ENCODE results near the gene ALG9. TPM values are rescaled to one million over a fixed set of nuclear protein-coding genes. Genes with fewer than 3 reads are reported as not detected.

The ALG9 gene
- total RNA-seq, 1 donor, result 49.7 TPM

DNA sequence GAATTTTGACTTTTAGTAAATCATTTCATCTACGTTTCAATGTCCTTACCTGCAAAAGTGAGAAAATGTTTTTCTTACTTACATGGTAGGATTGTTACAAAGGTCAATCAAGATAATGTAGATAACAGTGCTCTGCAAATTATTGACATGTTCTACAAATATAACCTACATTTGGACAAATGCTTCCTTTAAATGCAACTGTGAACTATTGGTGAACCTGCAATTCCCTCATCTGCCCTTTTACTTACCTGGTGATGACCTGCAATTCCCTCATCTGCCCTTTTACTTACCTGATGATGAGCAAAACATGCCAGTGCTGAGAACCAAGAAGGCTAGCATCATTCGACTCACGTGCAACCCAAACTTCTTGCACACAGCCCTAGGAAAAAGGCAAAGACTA is 11.1 kb downstream of the ALG9 start:
- TF ChIP-seq, protein P1, sequence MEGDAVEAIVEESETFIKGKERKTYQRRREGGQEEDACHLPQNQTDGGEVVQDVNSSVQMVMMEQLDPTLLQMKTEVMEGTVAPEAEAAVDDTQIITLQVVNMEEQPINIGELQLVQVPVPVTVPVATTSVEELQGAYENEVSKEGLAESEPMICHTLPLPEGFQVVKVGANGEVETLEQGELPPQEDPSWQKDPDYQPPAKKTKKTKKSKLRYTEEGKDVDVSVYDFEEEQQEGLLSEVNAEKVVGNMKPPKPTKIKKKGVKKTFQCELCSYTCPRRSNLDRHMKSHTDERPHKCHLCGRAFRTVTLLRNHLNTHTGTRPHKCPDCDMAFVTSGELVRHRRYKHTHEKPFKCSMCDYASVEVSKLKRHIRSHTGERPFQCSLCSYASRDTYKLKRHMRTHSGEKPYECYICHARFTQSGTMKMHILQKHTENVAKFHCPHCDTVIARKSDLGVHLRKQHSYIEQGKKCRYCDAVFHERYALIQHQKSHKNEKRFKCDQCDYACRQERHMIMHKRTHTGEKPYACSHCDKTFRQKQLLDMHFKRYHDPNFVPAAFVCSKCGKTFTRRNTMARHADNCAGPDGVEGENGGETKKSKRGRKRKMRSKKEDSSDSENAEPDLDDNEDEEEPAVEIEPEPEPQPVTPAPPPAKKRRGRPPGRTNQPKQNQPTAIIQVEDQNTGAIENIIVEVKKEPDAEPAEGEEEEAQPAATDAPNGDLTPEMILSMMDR (IDR thresholded peaks at IDR 0.05; ENCODE audit: insufficient read depth, low read depth, low read length), result no peak
- DNase-seq (ENCODE audit: low read depth), result no peak
- no peak overlapping the region for H3K4me3 ChIP-seq (ENCODE audit: low read depth, low read length)

DNA sequence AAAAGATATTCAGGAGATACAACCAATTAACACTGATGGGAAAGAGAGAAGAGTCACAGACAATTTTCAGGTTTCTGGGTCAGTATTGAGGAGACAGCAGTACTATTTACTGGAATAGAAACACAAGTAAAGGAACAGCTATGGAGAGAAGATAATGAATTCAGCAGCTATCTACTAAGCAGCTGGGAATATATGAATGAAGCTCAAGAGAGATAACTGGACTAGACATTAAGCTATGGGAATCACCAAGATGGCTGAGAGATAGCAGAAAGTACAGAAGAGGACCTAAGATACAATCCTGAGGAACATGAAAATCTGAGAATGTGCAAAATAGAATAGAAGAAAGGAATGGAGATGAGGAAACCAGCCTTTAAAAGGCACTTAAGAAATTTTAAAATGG is 15.9 kb downstream of the ALG9 start:
- H3K4me3 ChIP-seq (ENCODE audit: low read depth, low read length), result no peak overlapping the region
- no peak for DNase-seq (ENCODE audit: low read depth)
- TF ChIP-seq, protein P1 (IDR thresholded peaks at IDR 0.05; ENCODE audit: insufficient read depth, low read depth, low read length), result no peak

DNA sequence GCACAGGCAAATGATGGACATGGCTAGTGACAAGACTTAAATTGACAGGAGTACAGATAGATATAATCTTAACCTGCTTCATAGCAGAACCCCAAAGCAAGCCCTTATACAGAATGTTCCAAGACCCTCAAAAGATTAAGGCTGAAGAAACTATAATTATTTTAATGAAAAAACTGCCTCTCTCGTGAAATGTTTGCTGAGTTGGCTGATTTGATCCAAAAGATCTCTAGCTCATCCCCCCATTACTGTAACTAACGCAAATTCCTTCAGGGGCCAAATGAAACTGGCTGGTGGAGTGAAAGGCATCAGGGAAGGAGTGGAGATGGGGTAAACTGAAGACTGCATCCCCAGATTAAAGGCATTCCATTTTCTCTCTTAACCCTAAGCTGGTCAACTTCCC is 19.3 kb downstream of the ALG9 start:
- H3K4me3 ChIP-seq (ENCODE audit: low read depth, low read length), result no peak overlapping the region
- DNase-seq (ENCODE audit: low read depth), result no peak
- TF ChIP-seq, protein P1 (IDR thresholded peaks at IDR 0.05; ENCODE audit: insufficient read depth, low read depth, low read length), result no peak

DNA sequence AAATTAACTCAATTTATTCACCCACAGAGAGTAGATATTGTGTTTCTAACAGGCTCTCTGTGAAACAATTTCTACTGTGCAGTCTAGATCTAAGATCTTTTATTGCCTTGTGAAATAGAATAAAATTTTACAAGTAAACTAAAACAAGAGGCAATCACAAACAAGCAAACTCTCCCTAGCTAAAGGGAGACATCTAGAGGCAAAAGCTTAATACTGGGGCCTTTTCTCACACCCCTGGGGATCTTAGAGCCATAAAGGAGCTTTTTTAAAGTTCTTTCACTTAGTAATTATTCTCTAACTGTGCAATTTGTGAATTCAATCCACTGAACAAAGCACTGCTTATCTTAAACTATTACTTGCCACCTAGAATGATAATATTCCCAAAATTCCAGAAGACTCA is 19.7 kb downstream of the ALG9 start:
- no peak overlapping the region for H3K4me3 ChIP-seq (ENCODE audit: low read depth, low read length)
- TF ChIP-seq, protein P1 (IDR thresholded peaks at IDR 0.05; ENCODE audit: insufficient read depth, low read depth, low read length), result peak; percentile 61
- DNase-seq (ENCODE audit: low read depth), result peak; percentile 57

DNA sequence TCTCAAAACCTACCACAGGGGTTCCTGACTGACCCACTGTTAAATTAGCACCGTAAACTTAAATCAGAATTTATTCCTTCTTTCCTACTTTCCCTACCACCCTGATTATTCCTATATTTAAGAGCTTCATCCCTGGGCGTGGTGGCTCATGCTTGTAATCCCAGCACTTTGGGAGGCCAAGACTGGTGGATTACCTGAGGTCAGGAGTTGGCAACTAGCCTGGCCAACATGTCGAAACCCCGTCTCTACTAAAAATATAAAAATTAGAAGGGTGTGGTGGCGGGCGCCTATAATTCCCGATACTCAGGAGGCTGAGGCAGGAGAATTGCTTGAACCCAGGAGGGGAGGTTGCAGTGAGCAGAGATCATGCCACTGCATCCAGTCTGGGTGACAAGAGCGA is 20.3 kb downstream of the ALG9 start:
- no peak for DNase-seq (ENCODE audit: low read depth)
- TF ChIP-seq, protein P1 (IDR thresholded peaks at IDR 0.05; ENCODE audit: insufficient read depth, low read depth, low read length), result no peak
- H3K4me3 ChIP-seq (ENCODE audit: low read depth, low read length), result no peak overlapping the region

DNA sequence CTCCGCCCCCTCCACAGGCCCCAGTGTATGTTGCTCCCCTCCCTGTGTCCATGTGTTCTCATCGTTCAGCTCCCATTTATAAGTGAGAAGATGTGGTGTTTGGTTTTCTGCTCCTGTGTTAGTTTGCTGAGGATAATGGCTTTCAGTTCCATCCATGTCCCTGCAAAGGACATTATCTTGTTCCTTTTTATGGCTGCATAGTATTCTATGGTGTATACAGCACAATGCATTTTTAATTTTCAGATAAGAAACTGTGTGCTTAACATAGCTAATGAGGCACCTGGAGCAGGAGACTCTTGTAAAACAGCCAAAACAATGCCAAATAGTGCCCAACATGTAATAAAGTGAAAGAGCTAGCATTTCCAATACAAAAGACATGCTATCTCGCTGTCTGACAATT is 21.8 kb downstream of the ALG9 start:
- DNase-seq (ENCODE audit: low read depth), result no peak
- H3K4me3 ChIP-seq (ENCODE audit: low read depth, low read length), result no peak overlapping the region
- TF ChIP-seq, protein P1 (IDR thresholded peaks at IDR 0.05; ENCODE audit: insufficient read depth, low read depth, low read length), result no peak

DNA sequence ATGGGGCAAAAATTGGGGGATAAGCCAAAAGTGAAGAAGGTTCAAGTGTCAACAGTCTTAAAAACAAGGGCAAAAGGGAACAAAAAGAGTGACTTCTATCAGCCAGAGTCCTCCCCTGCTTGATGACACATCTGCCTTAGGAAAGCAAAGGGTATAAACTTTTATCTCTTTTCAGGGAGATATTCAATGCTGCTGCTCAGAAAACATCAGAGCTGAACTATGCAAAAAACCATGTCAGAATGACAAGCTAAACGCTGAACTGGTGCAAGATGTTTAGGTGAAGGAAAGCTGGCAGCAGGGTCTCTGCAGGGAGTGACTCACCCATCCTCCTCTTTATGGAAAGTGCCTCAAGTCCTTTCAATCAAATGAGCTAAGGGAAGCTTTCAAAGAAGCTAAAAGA is 24.7 kb downstream of the ALG9 start:
- TF ChIP-seq, protein P1 (IDR thresholded peaks at IDR 0.05; ENCODE audit: insufficient read depth, low read depth, low read length), result no peak
- H3K4me3 ChIP-seq (ENCODE audit: low read depth, low read length), result no peak overlapping the region
- peak; percentile 75 for DNase-seq (ENCODE audit: low read depth)
